NCI-H2107 (cell line): ENCODE measurements around the gene CLRN3.

Experiments used
- DNase-seq: peaks from one replicate; lab custom pipeline; 2025; lab: John Stamatoyannopoulos, UW

The CLRN3 gene

DNA sequence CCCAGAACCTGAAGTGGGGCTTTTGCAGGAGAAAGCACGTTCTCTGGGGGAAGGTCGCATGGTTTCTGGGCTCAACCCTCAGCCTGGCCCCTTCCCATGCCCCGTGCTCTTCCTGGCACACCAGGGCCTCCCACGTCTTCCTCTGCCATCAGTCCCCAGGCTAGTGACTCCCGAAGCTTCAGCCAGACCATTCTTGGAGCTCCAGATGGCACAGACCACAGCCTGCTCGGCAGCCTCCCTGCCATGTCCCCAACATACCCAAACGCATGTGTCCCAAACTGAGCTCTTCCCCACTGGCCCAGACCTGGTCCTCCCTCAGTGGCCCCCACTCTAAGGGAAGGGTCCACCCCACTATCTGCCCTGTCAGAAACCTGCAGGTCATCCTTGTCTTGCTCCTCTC, 47.0 kb downstream of the CLRN3 start:
- no peak for DNase-seq

DNA sequence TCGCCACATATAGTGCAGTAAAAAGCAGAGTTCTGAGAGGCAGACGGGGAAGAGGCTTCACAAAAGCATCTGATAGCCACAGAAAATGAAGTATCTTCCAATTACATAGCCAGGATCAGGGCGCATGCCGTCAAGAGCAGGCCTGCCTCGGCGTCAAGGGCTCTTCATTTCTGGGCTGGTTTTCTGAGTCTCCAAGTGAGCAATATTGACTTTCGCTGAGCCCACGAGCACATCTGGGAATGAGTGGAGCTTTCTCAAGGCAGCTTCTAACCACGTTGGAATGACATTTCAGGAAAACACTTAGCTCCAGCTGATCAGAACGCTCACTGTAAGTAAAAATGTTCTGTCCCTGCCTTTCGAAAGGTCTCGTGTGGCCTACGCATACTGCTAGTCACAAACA, 51.9 kb downstream of the CLRN3 start:
- no peak for DNase-seq

- DNase-seq: no peak
Observed at GRCh38 chr10:127836966-127837365, 55.8 kb downstream of the CLRN3 start.

DNA sequence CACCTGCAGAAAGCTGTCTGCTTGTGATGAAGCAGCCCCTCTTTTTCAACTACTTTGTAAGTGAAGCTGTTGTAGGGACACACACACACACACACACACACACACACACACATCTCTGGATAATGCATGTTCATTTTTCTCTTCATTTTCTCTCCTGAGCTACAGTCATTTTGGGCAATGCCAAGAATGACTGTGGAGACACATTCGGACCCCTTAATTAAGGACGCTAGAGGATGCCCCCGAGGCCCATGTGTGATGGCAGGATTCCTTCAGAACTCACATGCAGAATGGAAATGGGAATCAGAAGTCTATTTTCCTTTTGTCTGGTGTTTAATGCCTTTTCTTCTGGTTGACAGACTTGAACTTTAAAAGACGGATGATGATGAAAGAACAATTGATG, 56.6 kb downstream of the CLRN3 start:
- DNase-seq: no peak

- no peak for DNase-seq
Observed at GRCh38 chr10:127834791-127835190, 58.0 kb downstream of the CLRN3 start.

DNA sequence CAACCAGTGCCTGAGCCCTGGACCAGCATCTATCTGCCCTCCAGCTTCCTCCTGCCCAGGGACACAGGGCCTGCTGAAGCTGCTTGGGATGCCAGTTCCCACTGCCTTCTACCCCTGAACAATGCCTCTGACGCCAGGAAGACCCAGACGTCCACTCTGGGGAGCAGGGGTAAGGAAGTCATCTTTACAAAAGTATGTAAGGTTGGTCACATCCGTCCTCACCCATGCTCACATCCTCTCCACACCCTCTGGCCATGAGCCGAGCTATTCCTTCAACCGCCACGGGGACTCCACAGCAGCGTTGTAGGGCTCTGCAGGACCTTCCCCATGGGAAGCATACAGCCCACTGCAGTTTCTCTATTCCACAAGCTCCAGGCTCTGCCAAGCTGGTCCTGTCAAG, 58.5 kb downstream of the CLRN3 start:
- DNase-seq: no peak

- no peak for DNase-seq
Observed at GRCh38 chr10:127833804-127834203, 58.9 kb downstream of the CLRN3 start.

GRCh38 chr10:127832501-127832900, 60.2 kb downstream of the CLRN3 start:
- no peak for DNase-seq

DNA sequence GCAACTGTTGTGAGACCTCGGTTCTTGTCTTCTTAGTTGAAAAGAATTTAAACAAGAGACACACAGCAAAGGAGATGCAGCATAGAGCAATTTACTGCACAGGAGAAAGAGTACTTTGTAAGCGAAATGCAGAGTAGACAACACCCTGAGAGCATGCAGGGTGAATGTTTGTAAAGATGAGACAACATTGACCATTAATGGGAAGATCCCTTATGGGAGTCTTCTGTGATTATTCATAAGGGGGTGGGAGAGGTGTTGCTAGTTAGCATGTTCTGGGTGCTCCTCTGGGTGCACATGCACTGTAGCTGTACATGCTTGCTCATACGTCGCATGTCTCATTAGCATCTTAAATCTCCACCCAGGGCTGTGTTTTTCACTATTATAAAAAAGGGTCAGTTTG, 62.3 kb downstream of the CLRN3 start:
- no peak for DNase-seq
